HepG2 (cell line): ENCODE measurements around the gene CST8. TPM values are rescaled to one million over a fixed set of nuclear protein-coding genes. Genes with fewer than 3 reads are reported as not detected.

Experiments used
- BHLHE40 ChIP-seq: IDR thresholded peaks from 2 replicates; pipeline ENCODE4 v1.6.1; 2011; ENCODE audit warnings: low read length, improper control_type of control experiment
- NFRKB ChIP-seq: fragments of 450-650 bp; IDR thresholded peaks from 2 replicates; pipeline ENCODE4 v1.6.1; 2017
- NFYC ChIP-seq: IDR thresholded peaks from 2 replicates; pipeline ENCODE4 v1.6.1; 2016; ENCODE audit warnings: missing genetic modification reagents, missing compliant biosample characterization
- NR2C2 ChIP-seq: sonication (generic); formaldehyde crosslinking; IDR thresholded peaks from 2 replicates; pipeline ENCODE4 v1.4.0; 2020; ENCODE audit warnings: missing genetic modification reagents, mild to moderate bottlenecking, moderate library complexity, borderline replicate concordance
- PLRG1 ChIP-seq: fragments of 450-650 bp; conservative IDR thresholded peaks from 2 replicates; pipeline ENCODE4 v1.6.1; 2016
- SAP130 ChIP-seq: IDR thresholded peaks from 2 replicates; pipeline ENCODE4 v1.6.1; 2016; ENCODE audit warnings: low read depth
- STAT5B ChIP-seq: sonication (generic); formaldehyde crosslinking; IDR thresholded peaks from 2 replicates; pipeline ENCODE4 v1.4.0; 2020; ENCODE audit warnings: missing genetic modification reagents
- TFDP1 ChIP-seq: IDR thresholded peaks from 2 replicates; pipeline ENCODE4 v1.6.1; 2016; ENCODE audit warnings: missing compliant biosample characterization, missing genetic modification reagents, borderline replicate concordance
- THYN1 ChIP-seq: sonication (generic); formaldehyde crosslinking; IDR thresholded peaks from 2 replicates; pipeline ENCODE4 v1.8.1; 2023; ENCODE audit warnings: low read depth, mild to moderate bottlenecking, moderate library complexity, missing genetic modification reagents, borderline replicate concordance
- ZNF350 ChIP-seq: sonication (generic); formaldehyde crosslinking; IDR thresholded peaks from 2 replicates; pipeline ENCODE4 v1.4.0; 2020; ENCODE audit warnings: mild to moderate bottlenecking, low read depth, missing genetic modification reagents, borderline replicate concordance
- ZNF646 ChIP-seq: sonication (generic); formaldehyde crosslinking; IDR thresholded peaks from 2 replicates; pipeline ENCODE4 v1.9.0; 2021; ENCODE audit warnings: mild to moderate bottlenecking, missing genetic modification reagents
- polyA plus RNA-seq, 8 experiments: library from polyadenylated mRNA; depleted of rRNA in 3 of 8; stranded (reverse) in 7 of 8; unstranded in 1 of 8; fragments of >200 nt; fragmentation: Illumina TruSeq in 4 of 8; extraction: Trizol in 4 of 8; gene quantifications; 2 replicates each; pipeline versions ENCODE4 v1.2.1 to v1.2.3, GENCODE V29; 2011 to 2016; ENCODE audit warnings: low read depth in 4 of 8, missing spikeins in 1 of 8, mixed read lengths in 1 of 8; ENCODE audit not compliant: insufficient read depth in 1 of 8
- total RNA-seq, 5 experiments: library from RNA; depleted of rRNA; stranded (reverse); fragments of >200 nt; fragmentation: Illumina TruSeq; extraction: Trizol; gene quantifications; 2 replicates each; pipeline ENCODE4 v1.2.3, GENCODE V29; 2016; ENCODE audit warnings: low read depth in 1 of 5
- TF ChIP-seq, protein P1 (sequence below): sonication (generic); formaldehyde crosslinking; IDR thresholded peaks from 2 replicates; pipeline ENCODE4 v1.9.0; 2022; ENCODE audit warnings: missing genetic modification reagents, mild to moderate bottlenecking, borderline replicate concordance
- TF ChIP-seq, protein P2 (sequence below): sonication (generic); formaldehyde crosslinking; IDR thresholded peaks from 2 replicates; pipeline ENCODE4 v1.4.0; 2020; ENCODE audit warnings: low read depth, missing genetic modification reagents
- TF ChIP-seq, protein P3 (sequence below): sonication (generic); formaldehyde crosslinking; IDR thresholded peaks from 2 replicates; pipeline ENCODE4 v1.8.1; 2023; ENCODE audit warnings: mild to moderate bottlenecking, missing genetic modification reagents, borderline replicate concordance

Gene CST8
- total and polyA plus RNA-seq, 2 of the 13 experiments (the other 11 are each of a cell fraction or from before 2014, with no cell fraction given): not detected

- TF ChIP-seq ZNF646 (no peak), PLRG1 (peak; percentile 91; the same call in 1 of the 2 replicates), TFDP1 (CRISPR knock-in tag) (no peak), NFYC (CRISPR knock-in tag) (no peak), THYN1 (CRISPR knock-in tag) (no peak), ZNF350 (CRISPR knock-in tag) (no peak), BHLHE40 (no peak), NR2C2 (no peak), NFRKB (peak; percentile 46), SAP130 (CRISPR knock-in tag) (no peak), STAT5B (CRISPR knock-in tag) (no peak)
- TF ChIP-seq, protein P1, sequence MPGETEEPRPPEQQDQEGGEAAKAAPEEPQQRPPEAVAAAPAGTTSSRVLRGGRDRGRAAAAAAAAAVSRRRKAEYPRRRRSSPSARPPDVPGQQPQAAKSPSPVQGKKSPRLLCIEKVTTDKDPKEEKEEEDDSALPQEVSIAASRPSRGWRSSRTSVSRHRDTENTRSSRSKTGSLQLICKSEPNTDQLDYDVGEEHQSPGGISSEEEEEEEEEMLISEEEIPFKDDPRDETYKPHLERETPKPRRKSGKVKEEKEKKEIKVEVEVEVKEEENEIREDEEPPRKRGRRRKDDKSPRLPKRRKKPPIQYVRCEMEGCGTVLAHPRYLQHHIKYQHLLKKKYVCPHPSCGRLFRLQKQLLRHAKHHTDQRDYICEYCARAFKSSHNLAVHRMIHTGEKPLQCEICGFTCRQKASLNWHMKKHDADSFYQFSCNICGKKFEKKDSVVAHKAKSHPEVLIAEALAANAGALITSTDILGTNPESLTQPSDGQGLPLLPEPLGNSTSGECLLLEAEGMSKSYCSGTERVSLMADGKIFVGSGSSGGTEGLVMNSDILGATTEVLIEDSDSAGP (CRISPR knock-in tag): no peak
- TF ChIP-seq, protein P2, sequence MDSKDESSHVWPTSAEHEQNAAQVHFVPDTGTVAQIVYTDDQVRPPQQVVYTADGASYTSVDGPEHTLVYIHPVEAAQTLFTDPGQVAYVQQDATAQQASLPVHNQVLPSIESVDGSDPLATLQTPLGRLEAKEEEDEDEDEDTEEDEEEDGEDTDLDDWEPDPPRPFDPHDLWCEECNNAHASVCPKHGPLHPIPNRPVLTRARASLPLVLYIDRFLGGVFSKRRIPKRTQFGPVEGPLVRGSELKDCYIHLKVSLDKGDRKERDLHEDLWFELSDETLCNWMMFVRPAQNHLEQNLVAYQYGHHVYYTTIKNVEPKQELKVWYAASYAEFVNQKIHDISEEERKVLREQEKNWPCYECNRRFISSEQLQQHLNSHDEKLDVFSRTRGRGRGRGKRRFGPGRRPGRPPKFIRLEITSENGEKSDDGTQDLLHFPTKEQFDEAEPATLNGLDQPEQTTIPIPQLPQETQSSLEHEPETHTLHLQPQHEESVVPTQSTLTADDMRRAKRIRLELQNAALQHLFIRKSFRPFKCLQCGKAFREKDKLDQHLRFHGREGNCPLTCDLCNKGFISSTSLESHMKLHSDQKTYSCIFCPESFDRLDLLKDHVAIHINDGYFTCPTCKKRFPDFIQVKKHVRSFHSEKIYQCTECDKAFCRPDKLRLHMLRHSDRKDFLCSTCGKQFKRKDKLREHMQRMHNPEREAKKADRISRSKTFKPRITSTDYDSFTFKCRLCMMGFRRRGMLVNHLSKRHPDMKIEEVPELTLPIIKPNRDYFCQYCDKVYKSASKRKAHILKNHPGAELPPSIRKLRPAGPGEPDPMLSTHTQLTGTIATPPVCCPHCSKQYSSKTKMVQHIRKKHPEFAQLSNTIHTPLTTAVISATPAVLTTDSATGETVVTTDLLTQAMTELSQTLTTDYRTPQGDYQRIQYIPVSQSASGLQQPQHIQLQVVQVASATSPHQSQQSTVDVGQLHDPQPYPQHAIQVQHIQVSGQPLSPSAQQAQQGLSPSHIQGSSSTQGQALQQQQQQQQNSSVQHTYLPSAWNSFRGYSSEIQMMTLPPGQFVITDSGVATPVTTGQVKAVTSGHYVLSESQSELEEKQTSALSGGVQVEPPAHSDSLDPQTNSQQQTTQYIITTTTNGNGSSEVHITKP (CRISPR knock-in tag): no peak
- TF ChIP-seq, protein P3, sequence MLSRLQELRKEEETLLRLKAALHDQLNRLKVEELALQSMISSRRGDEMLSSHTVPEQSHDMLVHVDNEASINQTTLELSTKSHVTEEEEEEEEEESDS (CRISPR knock-in tag): no peak
Observed at GRCh38 chr20:23476015-23476754, 14.7 kb upstream of the CST8 start (continued).
